Hematopoietic multipotent progenitor cell treated with erythropoietin and hydrocortisone succinate and interleukin-3 and kit ligand, for 17 days (in vitro differentiated cells): Measurements from ENCODE around the gene RMND5B.
"Not testable (repeated sequence)": the region's sequence is repeated elsewhere in the genome, so short reads cannot be mapped to it uniquely, and the experiment has no call there.

ENCODE experiments used
- DNase-seq: peaks from one replicate; pipeline ENCODE4 v3.0.0-alpha.2; 2015; ENCODE audit warnings: low spot score

RMND5B gene

GRCh38 chr5:178174456-178174855 lies 43.6 kb downstream of the RMND5B start:
- DNase-seq = no peak

GRCh38 chr5:178176791-178177190 lies 46.0 kb downstream of the RMND5B start:
- no peak for DNase-seq

- DNase-seq = no peak
These were observed 46.8 kb downstream of the RMND5B start for GRCh38 chr5:178177569-178177968.

GRCh38 chr5:178180141-178180863 lies 49.5 kb downstream of the RMND5B start:
- no peak for DNase-seq

- DNase-seq = no peak
These were observed 51.5 kb downstream of the RMND5B start for GRCh38 chr5:178182158-178182876.

- no peak for DNase-seq
These were observed 55.6 kb downstream of the RMND5B start for GRCh38 chr5:178186427-178186826.

GRCh38 chr5:178187014-178187413 lies 56.2 kb downstream of the RMND5B start, which contains the start of gene GMCL2:
Gene GMCL2 (minus strand): TSS chr5:178187371. CDS start chr5:178187299, 72 bp downstream.
- no peak for DNase-seq

- no peak for DNase-seq
These were observed 58.6 kb downstream of the RMND5B start for GRCh38 chr5:178189433-178189832.

- DNase-seq = no peak
These were observed 60.8 kb downstream of the RMND5B start for GRCh38 chr5:178191661-178192060.

GRCh38 chr5:178192244-178192643 lies 61.4 kb downstream of the RMND5B start:
- no peak for DNase-seq

- DNase-seq = no peak
These were observed 62.0 kb downstream of the RMND5B start for GRCh38 chr5:178192787-178193186.

- no peak for DNase-seq
These were observed 62.5 kb downstream of the RMND5B start for GRCh38 chr5:178193251-178193809.

- DNase-seq = no peak
These were observed 63.2 kb downstream of the RMND5B start for GRCh38 chr5:178194026-178194425.

GRCh38 chr5:178196281-178196812 lies 65.5 kb downstream of the RMND5B start:
- DNase-seq = no peak

GRCh38 chr5:178196986-178197385 lies 66.2 kb downstream of the RMND5B start:
- no peak for DNase-seq

- not testable (repeated sequence) for DNase-seq
These were observed 67.3 kb downstream of the RMND5B start for GRCh38 chr5:178198151-178198550.

GRCh38 chr5:178198706-178199105 lies 67.9 kb downstream of the RMND5B start:
- DNase-seq = no peak

- DNase-seq = no peak
These were observed 69.0 kb downstream of the RMND5B start for GRCh38 chr5:178199581-178200434.
